Epidermal melanocyte (primary cell): ENCODE data around the gene PPP1R16B.
"Not testable (repeated sequence)": the region's sequence is repeated elsewhere in the genome, so short reads cannot be mapped to it uniquely, and the experiment has no call there.

Experiments used
- DNase-seq: peaks from one replicate; pipeline ENCODE4 v3.0.0; 2011; ENCODE audit warnings: low spot score; ENCODE audit not compliant: insufficient read length

The PPP1R16B gene

GRCh38 chr20:38844963-38845362, 39.5 kb downstream of the PPP1R16B start:
- DNase-seq, result no peak

GRCh38 chr20:38847840-38848239, 42.3 kb downstream of the PPP1R16B start:
- no peak for DNase-seq

- DNase-seq, result no peak
Measured at GRCh38 chr20:38853759-38854158, 48.3 kb downstream of the PPP1R16B start.

- no peak for DNase-seq
Measured at GRCh38 chr20:38854654-38855066, 49.2 kb downstream of the PPP1R16B start.

- DNase-seq, result no peak
Measured at GRCh38 chr20:38855356-38855755, 49.9 kb downstream of the PPP1R16B start.

- no peak for DNase-seq
Measured at GRCh38 chr20:38856570-38856969, 51.1 kb downstream of the PPP1R16B start.

- no peak for DNase-seq
Measured at GRCh38 chr20:38857703-38858102, 52.2 kb downstream of the PPP1R16B start.

- no peak for DNase-seq
Measured at GRCh38 chr20:38859070-38859690, 53.7 kb downstream of the PPP1R16B start.

GRCh38 chr20:38859857-38860256, 54.4 kb downstream of the PPP1R16B start:
- not testable (repeated sequence) for DNase-seq

- no peak for DNase-seq
Measured at GRCh38 chr20:38861071-38861401, 55.5 kb downstream of the PPP1R16B start.

GRCh38 chr20:38862226-38862625, 56.7 kb downstream of the PPP1R16B start:
- no peak for DNase-seq

GRCh38 chr20:38863024-38863851, 57.7 kb downstream of the PPP1R16B start:
- no peak for DNase-seq

GRCh38 chr20:38864662-38865061, 59.2 kb downstream of the PPP1R16B start:
- DNase-seq, result no peak

GRCh38 chr20:38866265-38867061, 61.0 kb downstream of the PPP1R16B start:
- DNase-seq, result no peak

- no peak for DNase-seq
Measured at GRCh38 chr20:38867062-38867359, 61.5 kb downstream of the PPP1R16B start.

- no peak for DNase-seq
Measured at GRCh38 chr20:38870733-38871559, 65.4 kb downstream of the PPP1R16B start.

- no peak for DNase-seq
Measured at GRCh38 chr20:38871560-38871953, 66.1 kb downstream of the PPP1R16B start.

- DNase-seq, result no peak
Measured at GRCh38 chr20:38872036-38872435, 66.5 kb downstream of the PPP1R16B start.

- no peak for DNase-seq
Measured at GRCh38 chr20:38872491-38873049, 67.1 kb downstream of the PPP1R16B start.

GRCh38 chr20:38873050-38873581, 67.6 kb downstream of the PPP1R16B start:
- DNase-seq, result no peak
